Immature natural killer cell (primary cell): ENCODE results near the gene PAXX. TPM values are rescaled to one million over a fixed set of nuclear protein-coding genes. Genes with fewer than 3 reads are reported as not detected.
A peak's percentile ranks its signal among the peaks of the same experiment; 100 is the strongest.

ENCODE experiments used
- DNase-seq, 3 donors: peaks; one replicate each; pipeline ENCODE4 v3.0.0; 2022; ENCODE audit warnings: mixed read lengths in 1 of 3
- H3K27ac Mint-ChIP-seq, 6 donors: one replicate each; pipeline ENCODE4 v1.8.0; 2020; ENCODE audit warnings: mixed read lengths in 6 of 6, mild to moderate bottlenecking in 5 of 6, inconsistent platforms in 4 of 6, moderate library complexity in 3 of 6
- H3K27me3 Mint-ChIP-seq, 3 donors: one replicate each; pipeline ENCODE4 v1.8.0; 2020 to 2021; ENCODE audit warnings: low read depth in 3 of 3, mild to moderate bottlenecking in 3 of 3, mixed read lengths in 3 of 3, moderate library complexity in 3 of 3, inconsistent platforms in 1 of 3
- H3K36me3 Mint-ChIP-seq, 3 donors: one replicate each; pipeline ENCODE4 v1.8.0; 2020; ENCODE audit warnings: mixed read lengths in 3 of 3, inconsistent platforms in 2 of 3, mild to moderate bottlenecking in 2 of 3
- H3K4me1 Mint-ChIP-seq, 2 donors: one replicate each; pipeline ENCODE4 v1.8.0; 2020; ENCODE audit warnings: inconsistent platforms in 2 of 2, mild to moderate bottlenecking in 2 of 2, mixed read lengths in 2 of 2, moderate library complexity in 1 of 2
- H3K4me3 Mint-ChIP-seq, 5 donors: one replicate each; pipeline ENCODE4 v1.8.0; 2020; ENCODE audit warnings: mild to moderate bottlenecking in 5 of 5, mixed read lengths in 5 of 5, inconsistent platforms in 3 of 5, moderate library complexity in 3 of 5
- H3K9me3 Mint-ChIP-seq, 6 donors: one replicate each; pipeline ENCODE4 v1.8.0; 2020; ENCODE audit warnings: mild to moderate bottlenecking in 6 of 6, mixed read lengths in 6 of 6, inconsistent platforms in 4 of 6, moderate library complexity in 3 of 6
- polyA plus RNA-seq, 3 donors: library from polyadenylated mRNA; unstranded; fragments of 300-500 nt; fragmentation: Illumina TruSeq; gene quantifications; one replicate each; pipeline ENCODE4 v1.2.3, GENCODE V29; 2021

Gene PAXX
- polyA plus RNA-seq, 3 donors from 2014 or later = 135 to 207 (median 182) TPM

DNA sequence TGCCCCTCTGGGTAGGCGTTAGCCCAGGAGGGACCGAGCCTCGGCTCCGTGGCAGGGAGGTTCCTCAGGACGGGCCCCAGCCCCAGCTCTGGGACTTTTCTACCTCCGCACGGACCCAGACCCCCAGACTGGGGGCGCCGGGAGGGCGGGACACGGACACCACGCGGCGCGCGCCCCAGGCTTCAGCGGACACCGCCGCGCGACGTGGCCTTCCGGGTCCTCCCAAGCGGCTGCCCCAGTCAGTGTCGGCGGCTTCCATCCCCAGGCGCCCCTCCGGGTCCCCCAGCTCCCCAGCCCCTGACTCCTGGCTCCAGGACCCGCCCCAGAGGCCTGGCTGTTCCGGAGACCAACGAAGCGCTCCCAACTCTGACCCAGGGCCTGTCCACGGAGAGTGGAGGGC lies 6.4 kb upstream of the PAXX start:
- Mint-ChIP-seq H3K4me3 (peak overlapping the region in 1 of 5 donors; percentile 21), H3K36me3 (peaks cover 0 to 9% (median 4%) of the 10 kb centered on the region in 3 donors)

DNA sequence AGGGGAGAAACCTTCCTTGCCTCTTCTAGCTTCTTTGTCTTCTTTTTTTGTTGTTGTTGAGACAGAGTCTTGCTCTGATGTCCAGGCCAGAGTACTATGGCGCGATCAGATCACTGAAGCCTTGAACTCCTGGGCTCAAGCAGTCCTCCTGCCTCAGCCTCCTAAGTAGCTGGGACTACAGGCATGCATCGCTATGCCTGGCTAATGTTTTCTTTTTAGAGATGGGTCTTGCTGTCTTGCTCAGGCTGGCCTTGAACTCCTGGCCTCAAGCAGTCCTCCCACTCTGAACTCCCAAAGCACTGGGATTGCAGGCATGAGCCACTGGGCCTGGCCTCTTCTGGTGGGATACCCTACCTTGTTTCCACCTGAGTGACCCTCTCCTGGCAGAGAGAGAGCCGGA lies 3.4 kb upstream of the PAXX start:
- no peak for DNase-seq
- Mint-ChIP-seq H3K36me3 (peaks cover 0 to 7% (median 2%) of the 10 kb centered on the region in 3 donors), H3K27me3 (peaks cover 5 to 16% (median 13%) of the 10 kb centered on the region in 3 donors), H3K4me3 (no peak overlapping the region), H3K4me1 (peaks cover 23 to 24% of the 10 kb centered on the region in 2 donors), H3K27ac (peak overlapping the region in 1 of 6 donors; percentile 24), H3K9me3 (no peaks in the 10 kb centered on the region)

More for the DNA sequence above, 6.4 kb upstream of the PAXX start:
- Mint-ChIP-seq H3K4me1 (peaks cover 8 to 10% of the 10 kb centered on the region in 2 donors), H3K27me3 (peaks cover 4 to 9% (median 8%) of the 10 kb centered on the region in 3 donors), H3K9me3 (no peaks in the 10 kb centered on the region), H3K27ac (no peak overlapping the region)
- no peak for DNase-seq

- peak overlapping the region; percentile 73 to 82 (median 81) for H3K4me3 Mint-ChIP-seq
- peaks cover 2 to 20% (median 12%) of the 10 kb centered on the region in 3 donors for H3K27me3 Mint-ChIP-seq
- peaks cover 22 to 24% of the 10 kb centered on the region in 2 donors for H3K4me1 Mint-ChIP-seq
- peak overlapping the region; percentile 63 to 95 (median 85) for H3K27ac Mint-ChIP-seq
- H3K9me3 Mint-ChIP-seq = no peaks in the 10 kb centered on the region
- no peak for DNase-seq
- H3K36me3 Mint-ChIP-seq = peaks cover 0 to 4% (median 0%) of the 10 kb centered on the region in 3 donors
These were observed 1.8 kb upstream of the PAXX start for GRCh38 chr9:136990242-136990911.

DNA sequence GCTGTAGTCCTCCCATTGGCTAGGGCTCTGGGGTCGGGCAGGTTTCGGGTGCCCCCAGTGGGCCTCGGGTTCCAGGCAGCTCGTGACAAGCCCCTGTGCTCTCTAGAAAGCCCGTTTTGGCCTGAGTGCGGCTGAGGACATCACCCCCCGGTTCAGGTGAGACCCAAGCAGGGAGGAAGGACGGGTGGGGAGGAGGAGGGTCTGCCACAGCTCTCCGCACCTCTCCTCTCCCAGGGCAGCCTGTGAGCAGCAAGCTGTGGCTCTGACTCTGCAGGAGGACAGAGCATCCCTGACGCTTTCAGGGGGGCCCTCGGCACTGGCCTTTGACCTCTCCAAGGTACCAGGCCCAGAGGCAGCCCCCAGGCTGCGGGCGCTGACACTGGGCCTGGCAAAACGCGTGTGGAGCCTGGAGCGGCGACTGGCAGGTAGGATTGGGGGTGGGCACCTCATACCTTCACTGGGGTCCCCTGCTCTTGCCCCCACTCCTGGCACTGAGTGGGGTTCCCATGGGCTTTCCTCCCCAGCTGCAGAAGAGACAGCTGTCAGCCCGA lies 672 bp downstream of the PAXX start:
- Mint-ChIP-seq H3K4me3 (peak overlapping the region; percentile 87 to 89 (median 88)), H3K4me1 (peaks cover 38 to 40% of the 10 kb centered on the region in 2 donors), H3K27me3 (peaks cover 5 to 37% (median 21%) of the 10 kb centered on the region in 3 donors), H3K27ac (peak overlapping the region; percentile 89 to 98 (median 96)), H3K36me3 (peaks cover 0 to under 1% (median 0%) of the 10 kb centered on the region in 3 donors), H3K9me3 (no peaks in the 10 kb centered on the region)
- DNase-seq = no peak

DNA sequence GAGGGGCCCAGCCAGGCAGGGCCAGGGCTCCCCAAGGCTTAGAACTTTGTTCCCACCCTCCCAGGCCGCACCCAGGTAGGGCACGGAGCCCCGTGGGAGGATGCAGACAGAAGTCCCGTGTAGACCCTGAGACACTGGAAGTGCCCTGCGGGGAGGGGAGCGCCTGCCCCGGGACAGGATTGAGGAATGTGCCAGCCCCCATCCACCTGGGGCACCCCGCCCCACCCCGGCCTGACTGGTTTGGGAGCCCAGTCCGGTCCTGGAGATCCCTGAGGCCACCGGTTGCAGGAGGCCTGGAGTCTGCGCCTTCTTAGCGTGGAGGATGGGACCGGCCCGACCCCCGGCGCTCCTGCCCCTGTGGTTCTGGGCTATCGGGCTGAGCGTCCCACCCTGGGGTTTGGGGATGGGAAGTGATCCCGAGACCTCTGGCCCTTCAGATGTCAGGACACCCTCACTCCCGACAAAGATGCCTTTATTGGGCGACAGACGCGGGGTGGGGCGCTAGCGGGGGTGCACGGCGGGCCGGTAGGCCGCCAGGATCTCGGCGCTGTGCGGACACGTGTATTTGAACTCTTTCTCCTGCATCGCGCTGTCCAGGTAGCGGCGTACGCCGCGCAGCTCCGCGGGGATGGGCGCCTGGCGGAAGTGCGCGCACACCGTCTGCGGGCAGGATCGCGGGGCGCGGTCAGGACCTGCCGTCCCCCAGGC lies 2.1 kb downstream of the PAXX start:
- H3K36me3 Mint-ChIP-seq = no peaks in the 10 kb centered on the region
- no peaks in the 10 kb centered on the region for H3K9me3 Mint-ChIP-seq
- H3K27ac Mint-ChIP-seq = peak overlapping the region in 5 of 6 donors; percentile 89 to 98 (median 97)
- H3K4me1 Mint-ChIP-seq = peaks cover 50 to 53% of the 10 kb centered on the region in 2 donors
- peak overlapping the region; percentile 87 to 89 (median 88) for H3K4me3 Mint-ChIP-seq
- peaks cover 12 to 39% (median 26%) of the 10 kb centered on the region in 3 donors for H3K27me3 Mint-ChIP-seq
- DNase-seq = peak in 1 of 3 donors; percentile 14

DNA sequence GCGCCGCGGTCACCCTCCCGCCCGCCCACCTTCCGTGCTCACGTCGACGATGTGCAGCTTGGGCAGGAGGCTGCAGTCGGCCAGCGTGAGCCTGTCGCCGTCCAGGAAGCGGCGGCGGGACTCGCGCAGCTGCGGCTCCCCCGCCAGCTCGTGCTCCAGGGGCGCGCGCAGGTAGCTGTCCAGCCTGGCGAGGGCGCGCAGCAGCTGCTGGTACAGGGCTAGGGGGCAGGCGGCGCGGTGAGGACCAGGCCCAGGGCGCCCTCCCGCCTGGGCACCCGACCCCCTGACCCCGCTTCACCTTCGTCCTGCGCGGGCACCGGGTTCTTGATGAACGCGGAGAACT lies 2.6 kb downstream of the PAXX start:
- Mint-ChIP-seq H3K4me3 (peak overlapping the region; percentile 53 to 91 (median 85)), H3K36me3 (no peaks in the 10 kb centered on the region), H3K9me3 (no peaks in the 10 kb centered on the region), H3K27ac (peak overlapping the region in 3 of 6 donors; percentile 86 to 99 (median 99)), H3K27me3 (peaks cover 13 to 41% (median 26%) of the 10 kb centered on the region in 3 donors), H3K4me1 (peaks cover 53 to 59% of the 10 kb centered on the region in 2 donors)
- DNase-seq = peak in 2 of 3 donors; percentile 19 to 50

- no peak for DNase-seq
- Mint-ChIP-seq H3K27ac (peak overlapping the region in 5 of 6 donors; percentile 35 to 99 (median 86)), H3K4me1 (peaks cover 58 to 64% of the 10 kb centered on the region in 2 donors), H3K27me3 (peaks cover 18 to 47% (median 30%) of the 10 kb centered on the region in 3 donors), H3K4me3 (peak overlapping the region; percentile 53 to 91 (median 85)), H3K36me3 (no peaks in the 10 kb centered on the region), H3K9me3 (no peaks in the 10 kb centered on the region)
These were observed 3.1 kb downstream of the PAXX start for GRCh38 chr9:136995362-136995761.

DNA sequence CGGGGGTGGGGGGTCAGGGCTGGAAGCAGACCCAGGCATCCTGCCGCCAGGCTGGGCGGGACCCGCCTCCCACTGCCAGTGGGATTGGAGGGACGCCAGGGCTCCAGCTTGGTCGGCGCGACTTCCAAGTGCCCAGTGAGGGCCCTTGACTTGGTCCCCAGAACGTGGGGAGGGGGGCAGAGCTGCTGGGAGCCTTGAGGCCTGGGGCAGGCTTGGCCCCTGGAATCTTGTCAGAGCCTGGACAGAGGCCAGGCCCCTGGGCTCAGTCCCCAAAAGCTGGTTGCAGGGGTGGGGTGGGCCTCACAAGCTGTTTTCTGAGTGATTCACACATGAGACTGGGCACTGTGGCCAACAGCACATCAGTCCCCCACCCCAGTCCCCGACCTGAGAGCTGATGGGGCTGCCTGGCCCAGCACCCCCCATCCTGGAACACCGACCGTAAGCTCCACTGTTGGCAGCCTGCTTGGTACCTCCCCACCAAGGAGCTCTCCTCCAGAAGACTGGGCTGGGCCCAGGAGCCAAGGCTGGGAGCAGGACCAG lies 3.6 kb downstream of the PAXX start:
- Mint-ChIP-seq H3K36me3 (no peaks in the 10 kb centered on the region), H3K9me3 (no peaks in the 10 kb centered on the region), H3K27me3 (peaks cover 20 to 47% (median 30%) of the 10 kb centered on the region in 3 donors), H3K4me3 (peak overlapping the region; percentile 85 to 94 (median 89)), H3K4me1 (peaks cover 60 to 66% of the 10 kb centered on the region in 2 donors), H3K27ac (peak overlapping the region; percentile 97 to 99 (median 99))
- no peak for DNase-seq

GRCh38 chr9:136996361-136997292 lies 4.4 kb downstream of the PAXX start, which contains the start of gene CLIC3:
TSS of gene CLIC3 (minus strand) at chr9:136996568. CDS start at chr9:136996543, 25 bp downstream.
- H3K27ac Mint-ChIP-seq = peak within 1 kb of the TSS; percentile 97 to 99 (median 99)
- H3K9me3 Mint-ChIP-seq = no peaks in the 10 kb centered on the region
- peaks cover 20 to 47% (median 27%) of the 10 kb centered on the region in 3 donors for H3K27me3 Mint-ChIP-seq
- H3K4me1 Mint-ChIP-seq = peaks cover 54 to 69% of the 10 kb centered on the region in 2 donors
- H3K36me3 Mint-ChIP-seq = no peaks in the 10 kb centered on the region
- DNase-seq = peak; percentile 80 to 87 (median 83)
- H3K4me3 Mint-ChIP-seq = peak within 1 kb of the TSS; percentile 85 to 94 (median 89)

DNA sequence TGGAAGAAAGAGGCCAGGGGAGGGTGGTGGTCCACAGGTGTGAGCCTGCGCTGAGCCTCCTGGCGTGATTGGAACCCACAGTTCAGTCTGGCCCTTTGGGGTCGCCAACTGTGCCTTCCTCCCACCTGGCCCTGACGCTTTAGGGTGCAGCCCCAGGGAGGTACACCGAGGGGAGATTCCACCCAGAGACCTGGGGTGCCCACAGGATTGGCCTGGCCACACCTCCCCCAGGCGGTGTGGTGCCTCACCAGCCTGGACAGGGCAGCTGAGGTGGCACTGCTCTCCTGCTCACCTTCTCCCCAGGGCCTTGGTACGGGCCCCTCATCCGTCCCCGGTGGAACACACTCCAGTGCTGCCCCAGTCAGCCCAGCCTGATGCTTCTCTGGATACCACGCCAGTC lies 5.1 kb downstream of the PAXX start:
- H3K36me3 Mint-ChIP-seq = no peaks in the 10 kb centered on the region
- H3K27ac Mint-ChIP-seq = peak overlapping the region; percentile 97 to 99 (median 99)
- H3K4me3 Mint-ChIP-seq = peak overlapping the region; percentile 85 to 94 (median 89)
- peaks cover 20 to 46% (median 26%) of the 10 kb centered on the region in 3 donors for H3K27me3 Mint-ChIP-seq
- H3K9me3 Mint-ChIP-seq = no peaks in the 10 kb centered on the region
- DNase-seq = peak in 1 of 3 donors; percentile 69
- H3K4me1 Mint-ChIP-seq = peaks cover 53 to 68% of the 10 kb centered on the region in 2 donors

- no peaks in the 10 kb centered on the region for H3K9me3 Mint-ChIP-seq
- peak overlapping the region; percentile 97 to 99 (median 99) for H3K27ac Mint-ChIP-seq
- peak overlapping the region; percentile 85 to 94 (median 89) for H3K4me3 Mint-ChIP-seq
- peaks cover 53 to 67% of the 10 kb centered on the region in 2 donors for H3K4me1 Mint-ChIP-seq
- DNase-seq = peak; percentile 92 to 96 (median 94)
- H3K36me3 Mint-ChIP-seq = no peaks in the 10 kb centered on the region
- peaks cover 20 to 42% (median 25%) of the 10 kb centered on the region in 3 donors for H3K27me3 Mint-ChIP-seq
These were observed 5.6 kb downstream of the PAXX start for GRCh38 chr9:136997830-136998234.

DNA sequence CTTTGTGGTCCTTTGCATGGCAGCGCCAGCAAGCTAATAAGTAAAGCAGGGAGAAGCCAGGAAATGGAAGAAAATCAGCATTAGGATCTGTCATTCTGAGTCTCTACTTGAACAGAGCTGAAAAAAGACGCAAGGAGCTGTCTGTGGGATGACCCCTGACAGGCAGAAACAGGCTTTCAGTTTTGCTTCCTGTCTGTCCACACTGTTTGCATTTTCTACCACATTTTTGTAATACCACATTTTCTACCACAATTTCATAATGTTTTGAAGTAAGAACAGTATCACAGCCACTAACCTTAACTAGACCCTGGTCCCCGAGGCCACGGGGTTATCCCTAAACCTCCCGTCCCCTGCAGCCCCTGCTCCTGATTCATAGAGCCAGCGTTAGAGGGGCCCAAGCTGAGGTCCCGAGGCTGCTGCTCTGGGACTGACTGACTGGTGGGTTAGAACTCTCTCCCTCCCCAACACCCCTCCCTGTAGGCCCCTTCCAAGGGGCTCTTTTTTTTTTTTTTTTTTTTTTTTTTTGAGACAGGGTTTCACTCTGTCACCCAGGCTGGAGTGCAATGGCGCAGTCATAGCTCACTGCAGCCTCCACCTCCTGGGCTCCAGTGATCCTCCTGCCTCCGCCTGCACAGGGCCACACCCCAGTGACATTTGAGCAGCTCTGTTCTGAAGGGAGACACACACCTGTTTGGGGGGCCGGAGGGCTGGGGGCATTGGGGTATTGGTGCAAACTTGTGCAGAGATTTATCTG lies 8.1 kb downstream of the PAXX start:
- peak overlapping the region; percentile 97 to 99 (median 99) for H3K27ac Mint-ChIP-seq
- H3K27me3 Mint-ChIP-seq = peaks cover 20 to 33% (median 25%) of the 10 kb centered on the region in 3 donors
- no peaks in the 10 kb centered on the region for H3K36me3 Mint-ChIP-seq
- peak overlapping the region; percentile 70 to 94 (median 84) for H3K4me3 Mint-ChIP-seq
- peaks cover 54 to 63% of the 10 kb centered on the region in 2 donors for H3K4me1 Mint-ChIP-seq
- DNase-seq = peak; percentile 88 to 89 (median 89)
- no peaks in the 10 kb centered on the region for H3K9me3 Mint-ChIP-seq
